Endothelial cell of umbilical vein (primary cell): Measurements from ENCODE around the gene RFXANK. TPM values are rescaled to one million over a fixed set of nuclear protein-coding genes. Genes with fewer than 3 reads are reported as not detected.

Source experiments
- BruUV-seq: library from RNA; stranded (reverse); fragments of 400-500 nt; replicated peaks from 2 replicates; lab custom pipeline; 2021; lab: Mats Ljungman, UMichigan
- CTCF ChIA-PET: fragments of 300-600, 350-600 bp; sonication (Branson Sonifier 250); formaldehyde crosslinking; loops from one replicate; lab custom pipeline; 2021; ENCODE audit warnings: antibody characterized with exemption, inconsistent platforms; lab: Charles Lee
- POLR2A ChIA-PET: fragments of 300-600, 350-600 bp; sonication (Branson Sonifier 250); formaldehyde crosslinking; loops from one replicate; lab custom pipeline; 2021; ENCODE audit warnings: antibody characterized with exemption, inconsistent platforms; lab: Charles Lee
- DNase-seq: peaks from one replicate; pipeline ENCODE4 v3.0.0-alpha.2; 2011; ENCODE audit warnings: low read depth, low spot score
- FAIRE-seq: peaks from 2 replicates; lab custom pipeline; 2011; peaks lifted over from hg19 to GRCh38; lab: Jason Lieb, UNC
- H2AFZ ChIP-seq: 2 replicates; pipeline ENCODE4 v1.6.0; 2012; ENCODE audit warnings: low read depth, low read length, control low read depth, inconsistent platforms
- H3K27ac ChIP-seq: 2 replicates; pipeline ENCODE4 v1.5.1; 2011; ENCODE audit warnings: low read depth, mild to moderate bottlenecking, control low read depth, low read length, moderate library complexity; ENCODE audit not compliant: insufficient read depth
- H3K27me3 ChIP-seq, 2 experiments: 2 replicates each; pipeline versions ENCODE4 v1.6.0 to v1.6.1; 2011; ENCODE audit warnings: low read length in 2 of 2, mixed read lengths in 1 of 2; ENCODE audit not compliant: control insufficient read depth in 2 of 2, insufficient read depth in 2 of 2
- H3K36me3 ChIP-seq, 2 experiments: 2 replicates in 1 of 2; 3 replicates in 1 of 2; pipeline ENCODE4 v1.5.1; 2011; ENCODE audit warnings: low read length in 2 of 2, mild to moderate bottlenecking in 1 of 2, moderate library complexity in 1 of 2; ENCODE audit not compliant: control insufficient read depth in 2 of 2, insufficient read depth in 2 of 2; ENCODE audit errors: extremely low read depth in 1 of 2
- H3K4me1 ChIP-seq: 3 replicates; pipeline ENCODE4 v1.5.1; 2011; ENCODE audit warnings: mild to moderate bottlenecking, low read length; ENCODE audit not compliant: control insufficient read depth, insufficient read depth; ENCODE audit errors: extremely low read depth
- H3K4me2 ChIP-seq: 2 replicates; pipeline ENCODE4 v1.6.1; 2011; ENCODE audit warnings: low read length, control low read depth, mixed read lengths; ENCODE audit not compliant: insufficient read depth
- H3K4me3 ChIP-seq, 3 experiments: fragments of 200-600 bp in 1 of 3; sonication (generic), shearing (Covaris generic) in 1 of 3; replicated peaks in 1 of 3; 2 replicates each; pipeline ENCODE4 v1.5.1; 2011 to 2016; ENCODE audit warnings: control low read depth in 3 of 3, low read length in 3 of 3, mild to moderate bottlenecking in 2 of 3, inconsistent platforms in 1 of 3, low read depth in 1 of 3, moderate library complexity in 1 of 3; ENCODE audit not compliant: insufficient read depth in 1 of 3
- H3K79me2 ChIP-seq: 2 replicates; pipeline ENCODE4 v1.6.0; 2012; ENCODE audit warnings: low read length, inconsistent platforms; ENCODE audit not compliant: control insufficient read depth, insufficient read depth
- H3K9ac ChIP-seq: replicated peaks from 2 replicates; pipeline ENCODE3; 2011; ENCODE audit warnings: low read length, control low read depth; ENCODE audit not compliant: insufficient read depth; ENCODE audit errors: extremely low read depth
- H3K9me1 ChIP-seq: replicated peaks from 3 replicates; pipeline ENCODE4 v1.6.0; 2011; ENCODE audit warnings: mild to moderate bottlenecking, low read length; ENCODE audit not compliant: control insufficient read depth, insufficient read depth; ENCODE audit errors: extremely low read depth
- H3K9me3 ChIP-seq: replicated peaks from 2 replicates; pipeline ENCODE4 v1.5.1; 2012; ENCODE audit warnings: low read length, inconsistent platforms; ENCODE audit not compliant: control insufficient read depth, insufficient read depth
- H4K20me1 ChIP-seq: replicated peaks from 2 replicates; pipeline ENCODE3; 2011; ENCODE audit warnings: mild to moderate bottlenecking, low read length; ENCODE audit not compliant: control insufficient read depth, insufficient read depth; ENCODE audit errors: extremely low read depth
- EZH2 ChIP-seq: IDR thresholded peaks from 2 replicates; pipeline ENCODE4 v1.6.1; 2012; ENCODE audit warnings: borderline replicate concordance, low read depth, mild to moderate bottlenecking, moderate library complexity, low read length, inconsistent platforms; ENCODE audit not compliant: severe bottlenecking
- FOS ChIP-seq: IDR thresholded peaks from 2 replicates; pipeline ENCODE4 v1.6.1; 2011; ENCODE audit warnings: mild to moderate bottlenecking, low read length, moderate library complexity, borderline replicate concordance; ENCODE audit not compliant: insufficient read depth
- GATA2 ChIP-seq: IDR thresholded peaks from 2 replicates; pipeline ENCODE4 v1.7.0; 2011; ENCODE audit warnings: low read depth, mild to moderate bottlenecking, moderate library complexity, mixed read lengths, low read length; ENCODE audit not compliant: insufficient read length, insufficient read depth
- JUN ChIP-seq: IDR thresholded peaks from 2 replicates; pipeline ENCODE4 v1.6.1; 2011; ENCODE audit warnings: borderline replicate concordance, low read depth; ENCODE audit not compliant: insufficient read length, insufficient read depth
- MYC ChIP-seq: IDR thresholded peaks from one replicate; pipeline ENCODE4 v1.6.1; 2011; ENCODE audit warnings: mild to moderate bottlenecking, low read depth, low read length
- POLR2A ChIP-seq: IDR thresholded peaks from 2 replicates; pipeline ENCODE4 v1.6.1; 2012; ENCODE audit warnings: low read depth, mild to moderate bottlenecking, control low read depth, low read length
- POLR2AphosphoS5 ChIP-seq: IDR thresholded peaks from 2 replicates; pipeline ENCODE4 v1.6.1; 2012; ENCODE audit warnings: low read depth, mild to moderate bottlenecking, control low read depth, low read length, moderate library complexity; ENCODE audit not compliant: insufficient read depth
- dilution Hi-C: fragments of 300-500 bp; cut with MboI; formaldehyde crosslinking; loops from one replicate; pipeline ENCODE4 v1.15.0; 2019; ENCODE audit warnings: low sequenced_read_pairs; ENCODE audit not compliant: extremely low pct_ligation_motif_present
- intact Hi-C: fragments of 100-400 bp; cut with micrococcal nuclease; formaldehyde crosslinking; loops from one replicate; pipeline ENCODE4 v1.10.0; 2022
- polyA plus RNA-seq, 4 experiments: library from polyadenylated mRNA; depleted of rRNA in 3 of 4; stranded (reverse) in 3 of 4; unstranded in 1 of 4; fragments of >200 nt; gene quantifications; 2 replicates each; pipeline versions ENCODE4 v1.2.1 to v1.2.3, GENCODE V29; 2011 to 2012; ENCODE audit warnings: missing spikeins in 1 of 4
- total RNA-seq: library from RNA; stranded (reverse); gene quantifications from 2 replicates; pipeline ENCODE4 v1.2.3, GENCODE V29; 2021
- TF ChIP-seq, protein P1 (sequence below), 2 donors: IDR thresholded peaks; 1 replicate in 1 of 2; 2 replicates in 1 of 2; pipeline ENCODE4 v1.5.1; 2011; ENCODE audit warnings: low read length in 2 of 2, mild to moderate bottlenecking in 2 of 2, moderate library complexity in 2 of 2, control low read depth in 1 of 2, inconsistent platforms in 1 of 2, low read depth in 1 of 2; ENCODE audit not compliant: insufficient read depth in 1 of 2; ENCODE audit errors: extremely low read depth in 1 of 2
- TF ChIP-seq, protein P2 (sequence below): IDR thresholded peaks from 2 replicates; pipeline ENCODE4 v1.6.1; 2011; ENCODE audit not compliant: insufficient read depth, insufficient read length

Gene RFXANK
- total and polyA plus RNA-seq, 2 donors (not counting 3 experiments of a cell fraction or from before 2014, with no cell fraction given): 105 to 124 TPM

DNA sequence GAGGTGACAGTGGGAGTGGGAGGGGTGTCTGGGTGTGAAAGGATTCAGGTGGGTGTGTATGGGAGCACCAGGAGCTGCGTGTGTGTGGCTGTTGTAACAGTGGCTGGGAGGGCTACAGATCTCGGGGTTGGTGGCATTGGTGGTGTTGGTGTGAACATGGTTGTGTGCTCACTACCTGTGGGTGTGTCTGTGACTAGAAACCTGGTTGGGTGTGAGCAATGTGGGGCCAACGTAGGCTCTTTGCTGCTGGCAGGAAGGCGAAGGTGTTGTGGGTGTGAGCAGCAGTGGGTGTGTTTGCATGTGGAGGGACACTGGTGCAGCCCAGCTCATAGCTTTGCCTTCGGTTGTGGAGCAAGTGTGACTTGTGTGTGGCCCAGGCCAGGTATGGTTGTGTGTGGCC is 14.9 kb downstream of the RFXANK start:
- no peaks in the 10 kb centered on the region for H4K20me1 ChIP-seq
- ChIA-PET CTCF (no interaction called here), POLR2A (no interaction called here)
- TF ChIP-seq EZH2 (no peak), POLR2AphosphoS5 (no peak), FOS (no peak), GATA2 (no peak), JUN (no peak), POLR2A (no peak), MYC (no peak)
- TF ChIP-seq, protein P1, sequence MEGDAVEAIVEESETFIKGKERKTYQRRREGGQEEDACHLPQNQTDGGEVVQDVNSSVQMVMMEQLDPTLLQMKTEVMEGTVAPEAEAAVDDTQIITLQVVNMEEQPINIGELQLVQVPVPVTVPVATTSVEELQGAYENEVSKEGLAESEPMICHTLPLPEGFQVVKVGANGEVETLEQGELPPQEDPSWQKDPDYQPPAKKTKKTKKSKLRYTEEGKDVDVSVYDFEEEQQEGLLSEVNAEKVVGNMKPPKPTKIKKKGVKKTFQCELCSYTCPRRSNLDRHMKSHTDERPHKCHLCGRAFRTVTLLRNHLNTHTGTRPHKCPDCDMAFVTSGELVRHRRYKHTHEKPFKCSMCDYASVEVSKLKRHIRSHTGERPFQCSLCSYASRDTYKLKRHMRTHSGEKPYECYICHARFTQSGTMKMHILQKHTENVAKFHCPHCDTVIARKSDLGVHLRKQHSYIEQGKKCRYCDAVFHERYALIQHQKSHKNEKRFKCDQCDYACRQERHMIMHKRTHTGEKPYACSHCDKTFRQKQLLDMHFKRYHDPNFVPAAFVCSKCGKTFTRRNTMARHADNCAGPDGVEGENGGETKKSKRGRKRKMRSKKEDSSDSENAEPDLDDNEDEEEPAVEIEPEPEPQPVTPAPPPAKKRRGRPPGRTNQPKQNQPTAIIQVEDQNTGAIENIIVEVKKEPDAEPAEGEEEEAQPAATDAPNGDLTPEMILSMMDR (IDR thresholded peaks at IDR 0.05; ENCODE audit: extremely low read depth in 1 of 2, insufficient read depth in 1 of 2, low read depth in 1 of 2, low read length in 2 of 2): no peak
- TF ChIP-seq, protein P2, sequence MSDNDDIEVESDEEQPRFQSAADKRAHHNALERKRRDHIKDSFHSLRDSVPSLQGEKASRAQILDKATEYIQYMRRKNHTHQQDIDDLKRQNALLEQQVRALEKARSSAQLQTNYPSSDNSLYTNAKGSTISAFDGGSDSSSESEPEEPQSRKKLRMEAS: no peak
- DNase-seq (no peak), FAIRE-seq (no peak)
- H3K36me3 ChIP-seq: no peaks in the 10 kb centered on the region
- H3K4me1 ChIP-seq: peaks cover 6% of the 10 kb centered on the region
- no peaks in the 10 kb centered on the region for H3K9me3 ChIP-seq
- peaks cover 10% of the 10 kb centered on the region for H3K79me2 ChIP-seq
- no peak overlapping the region for H2AFZ ChIP-seq
- dilution Hi-C loops (no loop called here), intact Hi-C loops (no loop called here)
- no TSS peak for BruUV-seq
- H3K9ac ChIP-seq: no peak overlapping the region
- no peak overlapping the region for H3K4me2 ChIP-seq
- H3K27ac ChIP-seq: no peak overlapping the region
- H3K4me3 ChIP-seq: no peak overlapping the region
- no peaks in the 10 kb centered on the region for H3K9me1 ChIP-seq
- peaks cover 2 to 7% of the 10 kb centered on the region in 2 experiments for H3K27me3 ChIP-seq
